Measurements from ENCODE around the gene METTL22.

DNA sequence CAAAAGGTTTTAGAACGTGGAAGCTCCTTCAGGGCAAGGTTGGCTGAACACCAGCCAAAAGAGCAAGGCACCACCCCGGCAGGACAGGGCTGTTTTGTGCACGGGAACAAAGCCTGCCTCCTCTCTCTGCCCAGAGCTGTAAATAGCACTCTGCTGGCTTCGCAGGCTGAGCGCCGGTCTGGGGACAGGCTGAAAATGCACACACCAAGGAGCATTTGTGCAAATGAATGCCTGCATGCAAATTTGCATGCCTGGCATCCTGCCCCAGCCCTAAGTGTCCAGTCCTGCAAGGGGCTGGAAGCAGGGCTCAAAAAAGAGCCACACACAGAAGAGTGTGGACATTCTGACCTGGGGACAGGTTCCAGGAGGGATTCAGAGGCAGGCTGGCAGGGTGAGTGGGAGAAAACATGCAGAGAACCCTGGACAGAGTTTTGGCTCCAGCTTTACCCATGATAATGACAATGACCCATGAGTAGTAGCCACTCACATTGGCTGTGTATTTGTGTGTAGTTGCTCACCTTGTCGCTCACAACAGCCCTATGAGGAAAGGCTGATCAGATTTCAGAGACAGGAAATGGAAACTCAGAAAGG lies 64.6 kb downstream of the METTL22 start:
- TF ChIP-seq POLR2A (IDR thresholded peaks at IDR 0.05; ENCODE audit: low read depth) (no peak), POLR2AphosphoS5 (IDR thresholded peaks at IDR 0.05) (no peak)
